Panc1 (cell line): ENCODE measurements around the gene ITGA2. TPM values are rescaled to one million over a fixed set of nuclear protein-coding genes. Genes with fewer than 3 reads are reported as not detected.

Experiments used
- ATAC-seq: fragments of 200-7000 bp; cut with Tn5 transposase; 2 replicates; pipeline ENCODE4 v1.9.1; 2020; ENCODE audit warnings: mild to moderate bottlenecking, moderate library complexity
- BruUV-seq: library from RNA; stranded (reverse); fragments of 400-500 nt; replicated peaks from 2 replicates; lab custom pipeline; 2021; lab: Mats Ljungman, UMichigan
- CTCF ChIA-PET: fragments of 300-600 bp; sonication (Branson Sonifier 250); formaldehyde crosslinking; loops from one replicate; lab custom pipeline; 2022; ENCODE audit warnings: antibody characterized with exemption; lab: Charles Lee
- POLR2A ChIA-PET: fragments of 300-600 bp; sonication (Branson Sonifier 250); formaldehyde crosslinking; loops from one replicate; lab custom pipeline; 2022; ENCODE audit warnings: antibody characterized with exemption; lab: Charles Lee
- DNase-seq: peaks from one replicate; pipeline ENCODE4 v3.0.0-alpha.2; 2010; ENCODE audit warnings: low read depth, low spot score
- H3K27ac ChIP-seq: 2 replicates; pipeline ENCODE4 v1.5.1; 2011; ENCODE audit warnings: mild to moderate bottlenecking, low read length, inconsistent platforms
- H3K27me3 ChIP-seq: fragments of 200-500 bp; sonication (Bioruptor generic); 2 replicates; pipeline ENCODE4 v1.6.0; 2014; ENCODE audit warnings: low read length, inconsistent platforms; ENCODE audit not compliant: control insufficient read depth, insufficient read depth
- H3K36me3 ChIP-seq: fragments of 200-500 bp; sonication (Bioruptor generic); 2 replicates; pipeline ENCODE4 v1.5.1; 2014; ENCODE audit warnings: inconsistent platforms, mild to moderate bottlenecking, low read length, moderate library complexity; ENCODE audit not compliant: control insufficient read depth, insufficient read depth
- H3K4me1 ChIP-seq: 2 replicates; pipeline ENCODE4 v1.5.1; 2011; ENCODE audit warnings: inconsistent platforms, mild to moderate bottlenecking, low read length, moderate library complexity; ENCODE audit not compliant: control insufficient read depth, insufficient read depth
- H3K4me3 ChIP-seq, 2 experiments: 2 replicates each; pipeline ENCODE4 v1.5.1; 2011 to 2012; ENCODE audit warnings: low read depth in 2 of 2, low read length in 2 of 2, mild to moderate bottlenecking in 2 of 2, inconsistent platforms in 1 of 2, moderate library complexity in 1 of 2
- H3K9me3 ChIP-seq: fragments of 200-500 bp; sonication (Bioruptor generic); 2 replicates; pipeline ENCODE4 v1.5.1; 2014; ENCODE audit warnings: low read depth, mild to moderate bottlenecking, inconsistent platforms, low read length, moderate library complexity; ENCODE audit not compliant: control insufficient read depth, insufficient read depth
- POLR2AphosphoS5 ChIP-seq: IDR thresholded peaks from 2 replicates; pipeline ENCODE4 v1.6.1; 2012; ENCODE audit warnings: mild to moderate bottlenecking, low read depth, low read length, moderate library complexity
- SIN3A ChIP-seq: IDR thresholded peaks from 2 replicates; pipeline ENCODE4 v1.6.1; 2012; ENCODE audit warnings: low read depth, mild to moderate bottlenecking, low read length, moderate library complexity, borderline replicate concordance; ENCODE audit not compliant: insufficient read depth
- TCF7L2 ChIP-seq: IDR thresholded peaks from 2 replicates; pipeline ENCODE4 v1.6.1; 2011; ENCODE audit warnings: mild to moderate bottlenecking, low read depth, low read length, inconsistent platforms
- in situ Hi-C: cut with HindIII; loops from 2 replicates; pipeline ENCODE4 v1.10.0; 2016; ENCODE audit warnings: low sequenced_read_pairs, low pct_unique_long_range_greater_than_20kb
- intact Hi-C: fragments of 100-400 bp; cut with micrococcal nuclease; formaldehyde crosslinking; loops from one replicate; pipeline ENCODE4 v1.10.0; 2022; ENCODE audit not compliant: unreplicated experiment
- total RNA-seq: library from RNA; stranded (reverse); gene quantifications from one replicate; pipeline ENCODE4 v1.2.1, GENCODE V29; 2021; ENCODE audit not compliant: unreplicated experiment
- TF ChIP-seq, protein P1 (sequence below), 2 experiments: IDR thresholded peaks; 2 replicates each; pipeline ENCODE4 v1.6.1; 2011 to 2012; ENCODE audit warnings: low read depth in 2 of 2, control low read depth in 1 of 2, low read length in 1 of 2, mild to moderate bottlenecking in 1 of 2, moderate library complexity in 1 of 2; ENCODE audit not compliant: insufficient read depth in 1 of 2
- TF ChIP-seq, protein P2 (sequence below): fragments of 450-650 bp; IDR thresholded peaks from 2 replicates; pipeline ENCODE4 v1.5.1; 2017; ENCODE audit warnings: mild to moderate bottlenecking

Gene ITGA2
- total RNA-seq, 1 experiment from 2014 or later, result 41.8 TPM

DNA sequence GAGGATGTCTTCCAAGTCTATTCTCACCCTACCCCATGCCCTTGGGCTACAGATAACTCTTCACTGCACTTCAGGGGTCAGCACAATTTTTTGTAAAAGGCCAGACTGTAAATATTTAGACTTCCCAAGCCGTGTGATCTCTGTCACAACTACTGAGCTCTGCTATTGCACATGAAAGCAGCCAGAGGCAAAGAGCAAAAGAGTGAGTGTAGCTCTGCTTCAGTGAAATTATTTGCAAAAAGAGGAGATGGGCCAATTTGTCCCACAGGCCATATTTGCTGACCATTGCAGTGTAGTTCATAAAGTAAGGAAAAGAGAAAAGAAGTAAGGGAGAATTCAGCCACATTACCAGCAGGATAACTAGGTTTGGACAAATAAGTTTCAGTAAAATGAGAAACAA lies 127.4 kb downstream of the ITGA2 start:
- POLR2A ChIA-PET, result no interaction called here
- in situ Hi-C loops (no loop called here), intact Hi-C loops (loop anchor here (10.0 kb wide), 1 partner anchor 332 kb away; the partner anchor contains the start of genes ITGA1 and PELO)
- ATAC-seq (no peak), DNase-seq (no peak)
- H3K4me3 ChIP-seq, result no peak overlapping the region
- no peaks in the 10 kb centered on the region; the same call in 1 of the 2 replicates for H3K27me3 ChIP-seq
- TF ChIP-seq TCF7L2 (no peak), SIN3A (no peak), POLR2AphosphoS5 (no peak)
- TF ChIP-seq, protein P1, sequence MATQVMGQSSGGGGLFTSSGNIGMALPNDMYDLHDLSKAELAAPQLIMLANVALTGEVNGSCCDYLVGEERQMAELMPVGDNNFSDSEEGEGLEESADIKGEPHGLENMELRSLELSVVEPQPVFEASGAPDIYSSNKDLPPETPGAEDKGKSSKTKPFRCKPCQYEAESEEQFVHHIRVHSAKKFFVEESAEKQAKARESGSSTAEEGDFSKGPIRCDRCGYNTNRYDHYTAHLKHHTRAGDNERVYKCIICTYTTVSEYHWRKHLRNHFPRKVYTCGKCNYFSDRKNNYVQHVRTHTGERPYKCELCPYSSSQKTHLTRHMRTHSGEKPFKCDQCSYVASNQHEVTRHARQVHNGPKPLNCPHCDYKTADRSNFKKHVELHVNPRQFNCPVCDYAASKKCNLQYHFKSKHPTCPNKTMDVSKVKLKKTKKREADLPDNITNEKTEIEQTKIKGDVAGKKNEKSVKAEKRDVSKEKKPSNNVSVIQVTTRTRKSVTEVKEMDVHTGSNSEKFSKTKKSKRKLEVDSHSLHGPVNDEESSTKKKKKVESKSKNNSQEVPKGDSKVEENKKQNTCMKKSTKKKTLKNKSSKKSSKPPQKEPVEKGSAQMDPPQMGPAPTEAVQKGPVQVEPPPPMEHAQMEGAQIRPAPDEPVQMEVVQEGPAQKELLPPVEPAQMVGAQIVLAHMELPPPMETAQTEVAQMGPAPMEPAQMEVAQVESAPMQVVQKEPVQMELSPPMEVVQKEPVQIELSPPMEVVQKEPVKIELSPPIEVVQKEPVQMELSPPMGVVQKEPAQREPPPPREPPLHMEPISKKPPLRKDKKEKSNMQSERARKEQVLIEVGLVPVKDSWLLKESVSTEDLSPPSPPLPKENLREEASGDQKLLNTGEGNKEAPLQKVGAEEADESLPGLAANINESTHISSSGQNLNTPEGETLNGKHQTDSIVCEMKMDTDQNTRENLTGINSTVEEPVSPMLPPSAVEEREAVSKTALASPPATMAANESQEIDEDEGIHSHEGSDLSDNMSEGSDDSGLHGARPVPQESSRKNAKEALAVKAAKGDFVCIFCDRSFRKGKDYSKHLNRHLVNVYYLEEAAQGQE (IDR thresholded peaks at IDR 0.05; ENCODE audit: insufficient read depth in 1 of 2, low read depth in 2 of 2, low read length in 1 of 2), result no peak
- TF ChIP-seq, protein P2, sequence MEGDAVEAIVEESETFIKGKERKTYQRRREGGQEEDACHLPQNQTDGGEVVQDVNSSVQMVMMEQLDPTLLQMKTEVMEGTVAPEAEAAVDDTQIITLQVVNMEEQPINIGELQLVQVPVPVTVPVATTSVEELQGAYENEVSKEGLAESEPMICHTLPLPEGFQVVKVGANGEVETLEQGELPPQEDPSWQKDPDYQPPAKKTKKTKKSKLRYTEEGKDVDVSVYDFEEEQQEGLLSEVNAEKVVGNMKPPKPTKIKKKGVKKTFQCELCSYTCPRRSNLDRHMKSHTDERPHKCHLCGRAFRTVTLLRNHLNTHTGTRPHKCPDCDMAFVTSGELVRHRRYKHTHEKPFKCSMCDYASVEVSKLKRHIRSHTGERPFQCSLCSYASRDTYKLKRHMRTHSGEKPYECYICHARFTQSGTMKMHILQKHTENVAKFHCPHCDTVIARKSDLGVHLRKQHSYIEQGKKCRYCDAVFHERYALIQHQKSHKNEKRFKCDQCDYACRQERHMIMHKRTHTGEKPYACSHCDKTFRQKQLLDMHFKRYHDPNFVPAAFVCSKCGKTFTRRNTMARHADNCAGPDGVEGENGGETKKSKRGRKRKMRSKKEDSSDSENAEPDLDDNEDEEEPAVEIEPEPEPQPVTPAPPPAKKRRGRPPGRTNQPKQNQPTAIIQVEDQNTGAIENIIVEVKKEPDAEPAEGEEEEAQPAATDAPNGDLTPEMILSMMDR, result no peak
- no peaks in the 10 kb centered on the region for H3K9me3 ChIP-seq
- no peaks in the 10 kb centered on the region for H3K36me3 ChIP-seq
- no peak overlapping the region for H3K27ac ChIP-seq
- CTCF ChIA-PET, result no interaction called here
- H3K4me1 ChIP-seq, result no peaks in the 10 kb centered on the region
- no TSS peak for BruUV-seq

DNA sequence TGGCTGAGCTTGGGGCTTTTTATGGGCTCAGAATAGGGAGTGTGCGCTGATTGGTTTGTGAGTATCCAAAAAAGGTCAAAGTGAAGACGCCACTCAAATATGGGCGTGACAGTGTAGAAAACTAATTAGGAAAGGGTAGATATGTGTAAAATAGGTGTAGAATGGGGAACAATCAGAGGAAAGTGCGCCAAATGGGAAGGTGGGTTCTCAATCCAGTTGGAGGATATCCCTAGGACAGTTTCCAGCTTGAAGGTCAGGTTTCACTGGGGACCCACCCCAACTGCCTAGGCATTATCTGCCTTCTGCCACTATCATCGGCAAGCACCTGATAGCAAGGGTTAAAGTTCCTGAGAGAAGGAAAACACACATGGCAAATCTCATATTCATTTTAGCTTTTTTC lies 129.7 kb downstream of the ITGA2 start:
- ChIA-PET POLR2A (no interaction called here), CTCF (no interaction called here)
- in situ Hi-C loops, result no loop called here
- H3K4me3 ChIP-seq, result no peak overlapping the region
- no peaks in the 10 kb centered on the region; the same call in 1 of the 2 replicates for H3K27me3 ChIP-seq
- no peak overlapping the region for H3K27ac ChIP-seq
- no peaks in the 10 kb centered on the region for H3K36me3 ChIP-seq
- H3K4me1 ChIP-seq, result no peaks in the 10 kb centered on the region
- H3K9me3 ChIP-seq, result no peaks in the 10 kb centered on the region
- intact Hi-C loops, result loop anchor here (10.0 kb wide), 1 partner anchor 334 kb away; the partner anchor contains the start of genes ITGA1 and PELO
- DNase-seq (no peak), ATAC-seq (no peak)
- no TSS peak for BruUV-seq
- no peak for TF ChIP-seq SIN3A

- Histone ChIP-seq H3K36me3 (no peaks in the 10 kb centered on the region), H3K27ac (no peak overlapping the region), H3K4me3 (no peak overlapping the region), H3K9me3 (no peaks in the 10 kb centered on the region), H3K27me3 (no peaks in the 10 kb centered on the region; the same call in 1 of the 2 replicates), H3K4me1 (no peaks in the 10 kb centered on the region)
- ATAC-seq, result no peak
- in situ Hi-C loops, result no loop called here
- TF ChIP-seq SIN3A (no peak), TCF7L2 (no peak), POLR2AphosphoS5 (no peak)
- TF ChIP-seq, protein P1 (IDR thresholded peaks at IDR 0.05; ENCODE audit: insufficient read depth in 1 of 2, low read depth in 2 of 2, low read length in 1 of 2), result no peak
- TF ChIP-seq, protein P2, result no peak
- DNase-seq, result no peak
- intact Hi-C loops, result no loop called here
- BruUV-seq, result no TSS peak
- POLR2A ChIA-PET, result no interaction called here
- CTCF ChIA-PET, result interaction anchor here (1.2 kb wide), 1 partner anchor 1114 kb away, joined by 3 read pairs; no protein-coding TSS in a partner anchor
Measured at GRCh38 chr5:53120165-53120564, 131.0 kb downstream of the ITGA2 start.
